ENCODE data around the gene GRID1.
"Not testable (repeated sequence)": the region's sequence is repeated elsewhere in the genome, so short reads cannot be mapped to it uniquely, and the experiment has no call there.

GRID1 gene

GRCh38 chr10:86083664-86084175 is 282.9 kb downstream of the GRID1 start:
- no peak overlapping the region for H3K4me3 ChIP-seq (ENCODE audit: low read length)
- no peak overlapping the region for H3K9ac ChIP-seq (ENCODE audit: low read depth, low read length)
- no peak overlapping the region for H3K27ac ChIP-seq (ENCODE audit: low read length)
- H3K4me1 ChIP-seq (ENCODE audit: insufficient read depth, low read length), result peaks cover 1% of the 10 kb centered on the region; the same call in 1 of the 2 replicates
- H3K27me3 ChIP-seq (ENCODE audit: insufficient read depth, low read length), result no peaks in the 10 kb centered on the region
- no peaks in the 10 kb centered on the region for H3K9me3 ChIP-seq (ENCODE audit: insufficient read depth, low read depth, low read length)
- no peaks in the 10 kb centered on the region for H3K36me3 ChIP-seq (ENCODE audit: insufficient read depth, low read depth, low read length)

GRCh38 chr10:86083206-86083605 is 283.4 kb downstream of the GRID1 start:
- Histone ChIP-seq H3K4me3 (ENCODE audit: low read length) (no peak overlapping the region), H3K4me1 (ENCODE audit: insufficient read depth, low read length) (peaks cover 7% of the 10 kb centered on the region), H3K36me3 (ENCODE audit: insufficient read depth, low read depth, low read length) (no peaks in the 10 kb centered on the region), H3K9me3 (ENCODE audit: insufficient read depth, low read depth, low read length) (no peaks in the 10 kb centered on the region), H3K27ac (ENCODE audit: low read length) (no peak overlapping the region), H3K9ac (ENCODE audit: low read depth, low read length) (no peak overlapping the region), H3K27me3 (ENCODE audit: insufficient read depth, low read length) (no peaks in the 10 kb centered on the region)

GRCh38 chr10:86082556-86082955 is 284.0 kb downstream of the GRID1 start:
- no peak overlapping the region for H3K4me3 ChIP-seq (ENCODE audit: low read length)
- no peaks in the 10 kb centered on the region for H3K9me3 ChIP-seq (ENCODE audit: insufficient read depth, low read depth, low read length)
- H3K36me3 ChIP-seq (ENCODE audit: insufficient read depth, low read depth, low read length), result no peaks in the 10 kb centered on the region

GRCh38 chr10:86079088-86079487 is 287.5 kb downstream of the GRID1 start:
- no peak overlapping the region for H3K27ac ChIP-seq (ENCODE audit: low read length)
- no peaks in the 10 kb centered on the region for H3K9me3 ChIP-seq (ENCODE audit: insufficient read depth, low read depth, low read length)
- no peak overlapping the region; the same call in 1 of the 2 replicates for H3K4me3 ChIP-seq (ENCODE audit: low read length)
- no peak overlapping the region for H3K9ac ChIP-seq (ENCODE audit: low read depth, low read length)
- peaks cover 7% of the 10 kb centered on the region for H3K4me1 ChIP-seq (ENCODE audit: insufficient read depth, low read length)
- H3K27me3 ChIP-seq (ENCODE audit: insufficient read depth, low read length), result no peaks in the 10 kb centered on the region
- no peaks in the 10 kb centered on the region for H3K36me3 ChIP-seq (ENCODE audit: insufficient read depth, low read depth, low read length)

More at GRCh38 chr10:86082556-86082955, 284.0 kb downstream of the GRID1 start:
- H3K4me1 ChIP-seq (ENCODE audit: insufficient read depth, low read length), result peaks cover 7% of the 10 kb centered on the region
- H3K27me3 ChIP-seq (ENCODE audit: insufficient read depth, low read length), result no peaks in the 10 kb centered on the region
- no peak overlapping the region for H3K27ac ChIP-seq (ENCODE audit: low read length)
- H3K9ac ChIP-seq (ENCODE audit: low read depth, low read length), result no peak overlapping the region

GRCh38 chr10:86078639-86079035 is 288.0 kb downstream of the GRID1 start:
- Histone ChIP-seq H3K4me1 (ENCODE audit: insufficient read depth, low read length) (peaks cover 7% of the 10 kb centered on the region), H3K4me3 (ENCODE audit: low read length) (no peak overlapping the region; the same call in 1 of the 2 replicates), H3K9me3 (ENCODE audit: insufficient read depth, low read depth, low read length) (no peaks in the 10 kb centered on the region), H3K27me3 (ENCODE audit: insufficient read depth, low read length) (no peaks in the 10 kb centered on the region), H3K27ac (ENCODE audit: low read length) (no peak overlapping the region), H3K36me3 (ENCODE audit: insufficient read depth, low read depth, low read length) (no peaks in the 10 kb centered on the region), H3K9ac (ENCODE audit: low read depth, low read length) (no peak overlapping the region)

GRCh38 chr10:86077871-86078638 is 288.5 kb downstream of the GRID1 start:
- no peak overlapping the region for H3K27ac ChIP-seq (ENCODE audit: low read length)
- no peaks in the 10 kb centered on the region for H3K9me3 ChIP-seq (ENCODE audit: insufficient read depth, low read depth, low read length)
- H3K4me1 ChIP-seq (ENCODE audit: insufficient read depth, low read length), result peaks cover 7% of the 10 kb centered on the region
- H3K9ac ChIP-seq (ENCODE audit: low read depth, low read length), result no peak overlapping the region
- H3K27me3 ChIP-seq (ENCODE audit: insufficient read depth, low read length), result no peaks in the 10 kb centered on the region
- H3K36me3 ChIP-seq (ENCODE audit: insufficient read depth, low read depth, low read length), result no peaks in the 10 kb centered on the region
- no peak overlapping the region for H3K4me3 ChIP-seq (ENCODE audit: low read length)

- peaks cover 7% of the 10 kb centered on the region for H3K4me1 ChIP-seq (ENCODE audit: insufficient read depth, low read length)
- H3K9me3 ChIP-seq (ENCODE audit: insufficient read depth, low read depth, low read length), result no peaks in the 10 kb centered on the region
- no peaks in the 10 kb centered on the region for H3K27me3 ChIP-seq (ENCODE audit: insufficient read depth, low read length)
- H3K4me3 ChIP-seq (ENCODE audit: low read length), result no peak overlapping the region
- no peaks in the 10 kb centered on the region for H3K36me3 ChIP-seq (ENCODE audit: insufficient read depth, low read depth, low read length)
- no peak overlapping the region for H3K27ac ChIP-seq (ENCODE audit: low read length)
- H3K9ac ChIP-seq (ENCODE audit: low read depth, low read length), result no peak overlapping the region
Observed at GRCh38 chr10:86077271-86077670, 289.3 kb downstream of the GRID1 start.

GRCh38 chr10:86076497-86076896 is 290.1 kb downstream of the GRID1 start:
- H3K27me3 ChIP-seq (ENCODE audit: insufficient read depth, low read length); H3K4me1 ChIP-seq (ENCODE audit: insufficient read depth, low read length); H3K4me3 ChIP-seq (ENCODE audit: low read length); H3K9me3 ChIP-seq (ENCODE audit: insufficient read depth, low read depth, low read length); H3K36me3 ChIP-seq (ENCODE audit: insufficient read depth, low read depth, low read length); H3K27ac ChIP-seq (ENCODE audit: low read length); H3K9ac ChIP-seq (ENCODE audit: low read depth, low read length): not testable (repeated sequence)

GRCh38 chr10:86075512-86075911 is 291.1 kb downstream of the GRID1 start:
- peaks cover 7% of the 10 kb centered on the region for H3K4me1 ChIP-seq (ENCODE audit: insufficient read depth, low read length)
- H3K36me3 ChIP-seq (ENCODE audit: insufficient read depth, low read depth, low read length), result no peaks in the 10 kb centered on the region
- H3K27ac ChIP-seq (ENCODE audit: low read length), result no peak overlapping the region
- no peak overlapping the region for H3K4me3 ChIP-seq (ENCODE audit: low read length)
- no peaks in the 10 kb centered on the region for H3K9me3 ChIP-seq (ENCODE audit: insufficient read depth, low read depth, low read length)
- no peak overlapping the region for H3K9ac ChIP-seq (ENCODE audit: low read depth, low read length)
- no peaks in the 10 kb centered on the region for H3K27me3 ChIP-seq (ENCODE audit: insufficient read depth, low read length)

GRCh38 chr10:86074294-86074693 is 292.3 kb downstream of the GRID1 start:
- no peaks in the 10 kb centered on the region for H3K27me3 ChIP-seq (ENCODE audit: insufficient read depth, low read length)
- H3K4me1 ChIP-seq (ENCODE audit: insufficient read depth, low read length), result peaks cover 7% of the 10 kb centered on the region
- no peaks in the 10 kb centered on the region for H3K36me3 ChIP-seq (ENCODE audit: insufficient read depth, low read depth, low read length)
- H3K9me3 ChIP-seq (ENCODE audit: insufficient read depth, low read depth, low read length), result no peaks in the 10 kb centered on the region
- no peak overlapping the region for H3K4me3 ChIP-seq (ENCODE audit: low read length)
- H3K27ac ChIP-seq (ENCODE audit: low read length), result no peak overlapping the region
- no peak overlapping the region for H3K9ac ChIP-seq (ENCODE audit: low read depth, low read length)

- Histone ChIP-seq H3K4me3 (ENCODE audit: low read length) (no peak overlapping the region), H3K9ac (ENCODE audit: low read depth, low read length) (no peak overlapping the region), H3K9me3 (ENCODE audit: insufficient read depth, low read depth, low read length) (no peaks in the 10 kb centered on the region), H3K27ac (ENCODE audit: low read length) (no peak overlapping the region), H3K4me1 (ENCODE audit: insufficient read depth, low read length) (peaks cover 2% of the 10 kb centered on the region), H3K36me3 (ENCODE audit: insufficient read depth, low read depth, low read length) (no peaks in the 10 kb centered on the region), H3K27me3 (ENCODE audit: insufficient read depth, low read length) (no peaks in the 10 kb centered on the region)
Observed at GRCh38 chr10:86073199-86073977, 293.2 kb downstream of the GRID1 start.

GRCh38 chr10:86072413-86072812 is 294.2 kb downstream of the GRID1 start:
- H3K9me3 ChIP-seq (ENCODE audit: insufficient read depth, low read depth, low read length), result no peaks in the 10 kb centered on the region
- H3K4me1 ChIP-seq (ENCODE audit: insufficient read depth, low read length), result no peaks in the 10 kb centered on the region
- H3K4me3 ChIP-seq (ENCODE audit: low read length), result no peak overlapping the region
- no peak overlapping the region for H3K27ac ChIP-seq (ENCODE audit: low read length)
- no peak overlapping the region for H3K9ac ChIP-seq (ENCODE audit: low read depth, low read length)
- no peaks in the 10 kb centered on the region for H3K27me3 ChIP-seq (ENCODE audit: insufficient read depth, low read length)
- no peaks in the 10 kb centered on the region for H3K36me3 ChIP-seq (ENCODE audit: insufficient read depth, low read depth, low read length)

Data from iPS-20b (cell line).